HCT116 (cell line): ENCODE results near the gene PNO1. TPM values are rescaled to one million over a fixed set of nuclear protein-coding genes. Genes with fewer than 3 reads are reported as not detected.
A peak's percentile ranks its signal among the peaks of the same experiment; 100 is the strongest.

ENCODE experiments used
- ATAC-seq: fragments of 200-7000 bp; cut with Tn5 transposase; 2 replicates; pipeline ENCODE4 v1.9.1; 2020; ENCODE audit warnings: mild to moderate bottlenecking, moderate library complexity
- BruUV-seq: library from RNA; stranded (reverse); fragments of 400-500 nt; replicated peaks from 2 replicates; lab custom pipeline; 2021; lab: Mats Ljungman, UMichigan
- CTCF ChIA-PET: fragments of 300-600 bp; sonication (Branson Sonifier 250); formaldehyde crosslinking; loops from one replicate; lab custom pipeline; 2021; ENCODE audit warnings: antibody characterized with exemption; lab: Charles Lee
- POLR2A ChIA-PET: fragments of 300-600, 350-600 bp; sonication (Branson Sonifier 250); formaldehyde crosslinking; loops from one replicate; lab custom pipeline; 2021; ENCODE audit warnings: antibody characterized with exemption; lab: Charles Lee
- RAD21 ChIA-PET, 2 experiments: fragments of 300-600 bp; sonication (Branson Sonifier 250); formaldehyde crosslinking; loops; one replicate each; lab custom pipeline; 2023; ENCODE audit warnings: low total read pairs in 2 of 2; ENCODE audit not compliant: uncharacterized antibody in 2 of 2, unreplicated experiment in 2 of 2, low non-redundant PET in 1 of 2; lab: Charles Lee
- DNase-seq: peaks from one replicate; pipeline ENCODE4 v3.0.0-alpha.2; 2010; ENCODE audit warnings: low read depth, low spot score
- H2AFZ ChIP-seq: fragments of 200-600 bp; shearing (Covaris generic), sonication (generic); 2 replicates; pipeline ENCODE4 v1.6.1; 2017; ENCODE audit warnings: low read depth, mixed run types, mixed read lengths, antibody characterized with exemption, low read length; ENCODE audit not compliant: poor library complexity, severe bottlenecking
- H3K27ac ChIP-seq: 2 replicates; pipeline ENCODE4 v1.5.1; 2012; ENCODE audit warnings: low read depth, low read length
- H3K27me3 ChIP-seq: fragments of 200-600 bp; sonication (generic); 2 replicates; pipeline ENCODE4 v1.6.1; 2016; ENCODE audit warnings: mixed run types, low read length, mixed read lengths; ENCODE audit not compliant: insufficient read depth
- H3K36me3 ChIP-seq, 2 experiments: fragments of 200-500 bp in 1 of 2; fragments of 200-600 bp in 1 of 2; sonication (Bioruptor generic) in 1 of 2; sonication (generic) in 1 of 2; 2 replicates each; pipeline versions ENCODE4 v1.5.1 to v1.6.1; 2014 to 2016; ENCODE audit warnings: low read length in 2 of 2, inconsistent platforms in 1 of 2, mixed read lengths in 1 of 2, mixed run types in 1 of 2; ENCODE audit not compliant: insufficient read depth in 2 of 2, control insufficient read depth in 1 of 2
- H3K4me1 ChIP-seq, 2 experiments: fragments of 200-600 bp in 1 of 2; sonication (generic) in 1 of 2; 2 replicates each; pipeline versions ENCODE4 v1.5.1 to v1.6.1; 2012 to 2017; ENCODE audit warnings: low read length in 2 of 2, inconsistent platforms in 1 of 2, mild to moderate bottlenecking in 1 of 2, mixed read lengths in 1 of 2, mixed run types in 1 of 2, moderate library complexity in 1 of 2; ENCODE audit not compliant: insufficient read depth in 2 of 2, control insufficient read depth in 1 of 2
- H3K4me2 ChIP-seq: fragments of 200-600 bp; sonication (generic); 2 replicates; pipeline ENCODE4 v1.6.1; 2017; ENCODE audit warnings: mixed run types, low read length, mixed read lengths
- H3K4me3 ChIP-seq, 2 experiments: fragments of 200-600 bp in 1 of 2; sonication (generic) in 1 of 2; replicated peaks in 1 of 2; 2 replicates each; pipeline ENCODE4 v1.5.1; 2011 to 2016; ENCODE audit warnings: low read length in 2 of 2, control low read depth in 1 of 2, low read depth in 1 of 2, mild to moderate bottlenecking in 1 of 2, mixed read lengths in 1 of 2, mixed run types in 1 of 2
- H3K79me2 ChIP-seq: fragments of 200-600 bp; sonication (generic); 2 replicates; pipeline ENCODE4 v1.6.1; 2017; ENCODE audit warnings: mild to moderate bottlenecking, mixed run types, low read length, moderate library complexity, mixed read lengths; ENCODE audit not compliant: insufficient read depth
- H3K9ac ChIP-seq: fragments of 200-600 bp; sonication (generic); 2 replicates; pipeline ENCODE4 v1.6.1; 2016; ENCODE audit warnings: low read length, mixed read lengths
- H3K9me2 ChIP-seq: fragments of 200-600 bp; sonication (generic), shearing (Covaris generic); 2 replicates; pipeline ENCODE4 v1.6.1; 2017; ENCODE audit warnings: mixed run types, mild to moderate bottlenecking, moderate library complexity; ENCODE audit not compliant: insufficient read depth
- H3K9me3 ChIP-seq, 2 experiments: fragments of 200-500 bp in 1 of 2; fragments of 200-600 bp in 1 of 2; sonication (Bioruptor generic) in 1 of 2; sonication (generic) in 1 of 2; 2 replicates each; pipeline ENCODE4 v1.6.1; 2014 to 2017; ENCODE audit warnings: low read length in 2 of 2, mixed read lengths in 2 of 2, inconsistent platforms in 1 of 2, low read depth in 1 of 2, mild to moderate bottlenecking in 1 of 2, mixed run types in 1 of 2, moderate library complexity in 1 of 2; ENCODE audit not compliant: control insufficient read depth in 1 of 2, insufficient read depth in 1 of 2
- H4K20me1 ChIP-seq: fragments of 200-600 bp; sonication (generic), shearing (Covaris generic); 2 replicates; pipeline ENCODE4 v1.6.1; 2017; ENCODE audit warnings: mixed run types, mild to moderate bottlenecking, moderate library complexity; ENCODE audit not compliant: insufficient read depth
- CBX3 ChIP-seq: IDR thresholded peaks from 2 replicates; pipeline ENCODE4 v1.6.1; 2012; ENCODE audit warnings: low read depth
- ELF1 ChIP-seq: IDR thresholded peaks from 2 replicates; pipeline ENCODE4 v1.6.1; 2012; ENCODE audit warnings: low read depth, borderline replicate concordance
- EZH2 ChIP-seq: fragments of 200-600 bp; sonication (generic); IDR thresholded peaks from 2 replicates; pipeline ENCODE4 v1.6.1; 2017; ENCODE audit warnings: antibody characterized with exemption, mixed run types
- EZH2phosphoT487 ChIP-seq: fragments of 200-600 bp; IDR thresholded peaks from 2 replicates; pipeline ENCODE4 v1.6.1; 2018; ENCODE audit warnings: antibody characterized with exemption, borderline replicate concordance
- JUND ChIP-seq: IDR thresholded peaks from 2 replicates; pipeline ENCODE4 v1.6.1; 2012
- MAX ChIP-seq: IDR thresholded peaks from 2 replicates; pipeline ENCODE4 v1.6.1; 2012
- POLR2AphosphoS5 ChIP-seq: IDR thresholded peaks from 2 replicates; pipeline ENCODE4 v1.6.1; 2011; ENCODE audit warnings: mild to moderate bottlenecking, low read depth, low read length, moderate library complexity
- REST ChIP-seq: IDR thresholded peaks from 2 replicates; pipeline ENCODE4 v1.6.1; 2012; ENCODE audit warnings: low read depth
- SIN3A ChIP-seq: IDR thresholded peaks from 2 replicates; pipeline ENCODE4 v1.6.1; 2012; ENCODE audit warnings: low read depth
- SP1 ChIP-seq: IDR thresholded peaks from 2 replicates; pipeline ENCODE4 v1.6.1; 2012; ENCODE audit warnings: low read depth
- SRF ChIP-seq: IDR thresholded peaks from 2 replicates; pipeline ENCODE4 v1.6.1; 2012; ENCODE audit warnings: low read depth
- ZFX ChIP-seq: fragments of 450-650 bp; IDR thresholded peaks from 2 replicates; pipeline ENCODE4 v1.6.1; 2017
- intact Hi-C: fragments of 100-400 bp; cut with micrococcal nuclease; formaldehyde crosslinking; loops from 2 replicates; pipeline ENCODE4 v1.10.0; 2022
- total RNA-seq: library from RNA; stranded (reverse); gene quantifications from one replicate; pipeline ENCODE4 v1.2.1, GENCODE V29; 2021; ENCODE audit not compliant: unreplicated experiment
- TF ChIP-seq, protein P1 (sequence below): IDR thresholded peaks from 2 replicates; pipeline ENCODE4 v1.6.1; 2011; ENCODE audit warnings: mild to moderate bottlenecking, low read length, moderate library complexity; ENCODE audit not compliant: insufficient replicate concordance; ENCODE audit errors: extremely low read depth

PNO1 gene
- total RNA-seq, 1 experiment from 2014 or later, result 23.3 TPM

DNA sequence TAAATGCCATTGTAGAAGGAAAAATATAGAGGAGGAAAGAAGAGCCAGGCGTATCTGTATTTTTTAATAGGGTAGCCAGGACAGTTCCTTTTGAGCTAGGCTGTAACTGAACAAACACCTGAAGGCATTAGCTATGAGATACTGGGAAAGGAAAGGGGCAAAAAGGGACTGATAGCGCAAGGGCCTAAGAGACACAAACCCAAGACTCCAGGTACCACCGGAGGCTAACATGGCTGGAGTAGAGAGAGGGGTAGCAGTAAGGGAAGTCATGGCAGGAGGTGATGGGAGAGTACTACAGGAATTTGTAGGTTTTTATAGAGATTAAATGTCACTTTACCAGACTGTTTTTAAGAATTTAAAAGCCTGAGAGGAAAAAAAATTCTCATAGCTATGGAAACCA is 20.7 kb downstream of the PNO1 start (continued):
- TF ChIP-seq JUND, result no peak
- TF ChIP-seq, protein P1, sequence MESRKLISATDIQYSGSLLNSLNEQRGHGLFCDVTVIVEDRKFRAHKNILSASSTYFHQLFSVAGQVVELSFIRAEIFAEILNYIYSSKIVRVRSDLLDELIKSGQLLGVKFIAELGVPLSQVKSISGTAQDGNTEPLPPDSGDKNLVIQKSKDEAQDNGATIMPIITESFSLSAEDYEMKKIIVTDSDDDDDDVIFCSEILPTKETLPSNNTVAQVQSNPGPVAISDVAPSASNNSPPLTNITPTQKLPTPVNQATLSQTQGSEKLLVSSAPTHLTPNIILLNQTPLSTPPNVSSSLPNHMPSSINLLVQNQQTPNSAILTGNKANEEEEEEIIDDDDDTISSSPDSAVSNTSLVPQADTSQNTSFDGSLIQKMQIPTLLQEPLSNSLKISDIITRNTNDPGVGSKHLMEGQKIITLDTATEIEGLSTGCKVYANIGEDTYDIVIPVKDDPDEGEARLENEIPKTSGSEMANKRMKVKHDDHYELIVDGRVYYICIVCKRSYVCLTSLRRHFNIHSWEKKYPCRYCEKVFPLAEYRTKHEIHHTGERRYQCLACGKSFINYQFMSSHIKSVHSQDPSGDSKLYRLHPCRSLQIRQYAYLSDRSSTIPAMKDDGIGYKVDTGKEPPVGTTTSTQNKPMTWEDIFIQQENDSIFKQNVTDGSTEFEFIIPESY, result no peak
- no peak for TF ChIP-seq SRF
- TF ChIP-seq MAX, result no peak
- no peak for TF ChIP-seq EZH2
- TF ChIP-seq SIN3A, result no peak
- TF ChIP-seq CBX3, result no peak
- TF ChIP-seq ELF1, result no peak
- no peak for TF ChIP-seq POLR2AphosphoS5
- TF ChIP-seq ZFX, result no peak

GRCh38 chr2:68178954-68179627 is 21.4 kb downstream of the PNO1 start:
- Histone ChIP-seq H3K4me1 (no peaks in the 10 kb centered on the region), H3K9me2 (no peaks in the 10 kb centered on the region), H2AFZ (no peak overlapping the region), H3K4me2 (no peak overlapping the region), H3K27ac (no peak overlapping the region), H3K79me2 (peaks cover 18% of the 10 kb centered on the region; the same call in 1 of the 2 replicates), H3K4me3 (no peak overlapping the region), H3K36me3 (peaks cover 8 to 27% of the 10 kb centered on the region in 2 experiments; a peak in 2 of 4 replicates), H3K9me3 (no peaks in the 10 kb centered on the region), H3K27me3 (no peaks in the 10 kb centered on the region), H3K9ac (no peak overlapping the region), H4K20me1 (no peaks in the 10 kb centered on the region; the same call in 1 of the 2 replicates)
- TF ChIP-seq ELF1 (no peak), SRF (no peak), EZH2phosphoT487 (no peak), REST (no peak), EZH2 (no peak), MAX (no peak), SP1 (no peak), JUND (no peak)
- ChIA-PET CTCF (interaction anchor here (0.7 to 1.5 kb wide), 4 partner anchors 7 to 113 kb away, joined by 3 to 5 read pairs (median 3); no protein-coding TSS in a partner anchor), RAD21 (no interaction called here), POLR2A (interaction anchor here (0.6 kb wide), 1 partner anchor 11 kb away, joined by 6 read pairs; no protein-coding TSS in a partner anchor)
- TSS peak; percentile 47 for BruUV-seq
- DNase-seq (no peak), ATAC-seq (no peak)
- intact Hi-C loops, result no loop called here
